Astrocyte of the hippocampus (primary cell): ENCODE results near the gene USP40.

Source experiments
- DNase-seq: peaks from one replicate; pipeline ENCODE4 v3.0.0; 2011; ENCODE audit warnings: low read depth, low spot score

The USP40 gene

DNA sequence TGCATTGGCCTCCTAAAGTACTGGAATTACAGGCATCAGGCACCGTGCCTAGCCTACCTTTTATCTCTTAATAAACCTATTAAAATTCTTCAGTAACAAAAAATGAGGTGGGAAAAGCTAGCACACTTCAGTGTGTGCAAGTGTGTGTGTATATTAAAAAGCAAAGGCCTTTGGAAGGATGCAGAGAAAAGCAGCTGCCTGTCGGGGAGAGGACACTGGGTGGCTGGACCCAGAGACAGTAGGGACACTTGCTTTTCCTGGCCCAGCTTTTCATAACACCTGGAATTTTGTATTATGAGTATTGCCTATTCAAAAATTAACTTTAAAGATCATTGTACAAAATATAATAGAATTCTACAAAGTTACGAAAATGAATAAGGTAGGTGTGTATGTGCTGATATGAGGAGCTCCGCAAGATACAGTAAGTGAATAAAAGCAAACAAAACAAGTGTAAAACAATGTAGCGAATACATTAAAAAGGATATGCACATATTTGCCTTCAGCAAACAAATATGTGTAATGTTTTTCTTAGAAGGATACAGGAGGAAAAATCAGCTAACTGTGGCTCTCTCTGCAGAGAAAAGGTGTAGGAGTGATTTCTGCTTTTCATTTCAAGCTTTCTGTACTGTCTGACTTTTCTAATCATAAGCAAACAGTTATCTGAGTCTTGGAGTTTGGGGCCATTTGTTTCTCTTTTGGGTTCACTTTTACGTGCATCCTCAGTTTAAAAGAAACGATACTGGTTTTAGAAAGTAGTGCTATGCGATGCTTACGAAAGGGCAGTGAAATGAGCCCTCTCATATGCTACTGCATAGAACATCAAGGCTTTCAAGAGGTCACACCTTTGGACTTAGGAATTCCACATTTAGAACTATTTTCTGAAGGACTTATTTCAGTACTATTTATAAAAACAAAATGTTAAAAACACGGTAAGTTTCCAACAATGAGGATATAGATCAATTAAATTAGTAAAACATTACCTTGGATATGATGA is 70.8 kb downstream of the USP40 start:
- no peak for DNase-seq

DNA sequence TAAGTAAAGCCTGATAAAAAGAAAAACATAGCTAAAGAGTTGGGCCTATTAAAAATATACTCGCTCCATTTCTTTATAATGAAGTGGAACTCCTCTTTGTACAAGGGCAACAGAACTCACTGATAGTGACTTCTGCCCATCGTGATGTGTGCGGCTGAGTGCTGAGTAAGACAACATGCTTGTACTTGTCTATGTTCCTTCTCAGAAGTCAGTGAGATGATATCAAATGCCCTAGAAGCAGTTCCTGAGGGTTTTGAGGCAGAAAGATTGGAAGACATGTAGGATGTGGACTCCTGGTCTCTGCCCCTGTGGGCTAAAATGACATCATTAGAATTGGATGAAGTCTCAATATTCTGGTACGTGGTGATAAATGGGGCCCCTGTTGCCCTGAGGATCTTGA is 73.8 kb downstream of the USP40 start:
- no peak for DNase-seq

DNA sequence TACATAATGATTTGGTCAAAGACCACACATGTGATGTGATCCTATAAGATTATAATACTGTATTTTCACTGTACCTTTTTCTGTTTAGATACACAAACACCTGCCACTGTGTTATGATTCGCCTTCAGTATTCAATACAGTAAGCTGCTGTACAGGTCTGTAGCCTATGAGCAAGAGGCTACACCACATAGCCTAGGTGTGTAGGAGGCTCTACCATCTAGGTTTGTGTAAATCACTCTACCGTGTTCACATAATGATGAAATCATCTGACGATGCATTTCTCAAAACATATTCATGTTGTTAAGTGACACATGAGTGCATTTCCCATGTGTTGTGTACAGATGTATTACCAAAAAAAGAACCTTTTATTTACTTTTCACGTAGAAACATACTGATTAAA is 74.5 kb downstream of the USP40 start:
- DNase-seq, result no peak

DNA sequence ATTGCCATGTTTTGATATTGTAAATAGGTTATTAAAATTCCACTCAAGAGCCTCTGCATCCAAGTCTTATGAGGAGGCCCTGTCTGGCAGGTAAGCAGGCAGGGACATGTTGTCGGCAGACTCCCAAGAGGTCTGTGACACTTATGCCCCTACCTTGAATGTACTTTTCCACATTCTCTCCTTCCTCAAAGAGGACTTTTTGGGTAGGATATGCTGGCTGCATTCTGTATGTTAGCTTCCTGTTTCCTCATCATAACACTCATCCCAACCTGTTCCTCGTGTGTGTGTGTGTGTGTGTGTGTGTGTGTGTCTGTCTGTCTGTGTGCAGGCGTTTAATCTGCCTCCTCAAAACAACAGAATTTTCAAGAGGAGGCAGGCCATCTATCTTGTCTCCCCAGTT is 75.3 kb downstream of the USP40 start:
- DNase-seq, result no peak

DNA sequence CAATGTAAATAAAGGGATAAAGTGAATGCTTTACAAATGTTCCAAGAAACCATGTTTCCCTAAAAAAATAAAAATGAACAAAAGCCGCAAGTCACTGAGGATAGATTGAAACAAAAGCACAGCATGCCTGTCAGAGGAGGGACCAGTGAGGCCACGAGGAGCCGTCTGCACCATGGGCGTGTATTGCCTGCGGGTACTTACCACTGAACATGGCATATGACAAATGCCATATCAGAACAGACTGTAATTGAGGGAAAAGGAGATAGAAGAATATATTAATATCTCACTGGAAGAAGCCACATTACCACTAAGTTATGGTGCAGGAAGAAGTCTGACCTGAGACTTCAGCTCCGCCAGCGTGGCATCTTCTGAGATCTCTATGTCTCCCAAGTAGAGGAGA is 75.8 kb downstream of the USP40 start:
- DNase-seq, result no peak

DNA sequence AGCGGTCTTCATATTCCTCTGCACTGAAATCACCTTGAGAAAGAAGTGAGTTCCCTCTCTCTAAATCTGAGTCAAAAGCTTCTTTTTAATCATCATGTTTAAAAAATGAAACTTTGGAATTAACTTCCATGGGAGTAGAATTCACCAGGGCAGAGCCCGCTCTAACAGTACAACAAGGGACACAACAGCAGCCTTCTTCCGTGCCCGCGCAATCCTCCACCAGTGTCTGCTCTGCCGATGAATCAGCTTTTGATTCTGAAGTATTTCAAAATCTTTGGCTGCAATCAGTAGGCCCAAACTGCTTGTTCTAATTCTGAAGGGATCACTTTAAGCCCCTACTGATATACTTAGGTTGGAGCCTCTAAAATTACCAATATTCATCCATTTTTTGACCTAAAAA is 76.9 kb downstream of the USP40 start:
- peak; percentile 41 for DNase-seq

DNA sequence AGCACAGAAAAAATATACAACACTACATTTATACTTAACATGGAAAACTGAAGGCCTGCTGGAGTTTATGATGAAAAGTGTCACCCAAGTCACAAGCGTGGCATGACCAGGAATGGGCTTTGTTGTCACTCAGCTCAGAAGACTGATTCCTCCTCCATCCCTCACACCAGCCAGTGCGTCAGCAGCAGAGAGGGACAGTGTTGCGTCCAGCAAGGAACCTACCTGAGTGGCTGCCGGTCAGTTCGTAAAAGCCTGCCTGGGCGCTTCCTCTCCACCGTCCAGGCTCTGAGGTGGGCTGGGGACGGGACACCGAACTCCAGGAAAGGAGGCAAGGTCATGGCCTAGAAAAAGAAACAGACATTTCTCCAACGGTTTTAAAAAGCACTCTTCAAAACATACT is 77.4 kb downstream of the USP40 start:
- DNase-seq, result no peak

DNA sequence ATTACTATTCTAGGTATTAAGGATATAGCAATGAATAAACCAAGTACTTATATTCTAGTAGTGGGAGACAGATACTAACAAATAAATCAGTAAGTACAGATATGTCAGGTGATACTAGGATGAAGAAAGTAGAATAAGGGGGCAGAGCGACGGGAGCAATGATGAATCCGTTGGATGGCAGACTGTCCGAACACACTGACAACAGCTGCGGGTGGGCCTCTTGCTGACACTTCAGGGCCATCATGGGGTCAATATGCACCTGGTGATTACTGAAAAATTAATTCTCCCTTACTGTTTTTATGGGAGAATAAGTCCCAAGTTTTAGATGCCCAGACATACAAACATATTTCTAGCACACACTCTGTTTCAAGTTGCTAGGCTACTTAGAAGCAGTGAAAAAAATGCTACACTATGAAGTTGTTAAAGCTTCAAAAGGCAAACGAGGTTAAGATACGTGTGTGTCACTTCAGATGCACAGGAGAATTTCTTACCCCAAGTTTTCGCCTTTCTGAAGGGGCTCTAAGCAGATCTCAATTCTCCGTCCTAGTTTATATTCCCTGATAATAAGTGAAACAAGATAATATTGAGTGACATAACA is 78.7 kb downstream of the USP40 start:
- DNase-seq, result peak; percentile 39

DNA sequence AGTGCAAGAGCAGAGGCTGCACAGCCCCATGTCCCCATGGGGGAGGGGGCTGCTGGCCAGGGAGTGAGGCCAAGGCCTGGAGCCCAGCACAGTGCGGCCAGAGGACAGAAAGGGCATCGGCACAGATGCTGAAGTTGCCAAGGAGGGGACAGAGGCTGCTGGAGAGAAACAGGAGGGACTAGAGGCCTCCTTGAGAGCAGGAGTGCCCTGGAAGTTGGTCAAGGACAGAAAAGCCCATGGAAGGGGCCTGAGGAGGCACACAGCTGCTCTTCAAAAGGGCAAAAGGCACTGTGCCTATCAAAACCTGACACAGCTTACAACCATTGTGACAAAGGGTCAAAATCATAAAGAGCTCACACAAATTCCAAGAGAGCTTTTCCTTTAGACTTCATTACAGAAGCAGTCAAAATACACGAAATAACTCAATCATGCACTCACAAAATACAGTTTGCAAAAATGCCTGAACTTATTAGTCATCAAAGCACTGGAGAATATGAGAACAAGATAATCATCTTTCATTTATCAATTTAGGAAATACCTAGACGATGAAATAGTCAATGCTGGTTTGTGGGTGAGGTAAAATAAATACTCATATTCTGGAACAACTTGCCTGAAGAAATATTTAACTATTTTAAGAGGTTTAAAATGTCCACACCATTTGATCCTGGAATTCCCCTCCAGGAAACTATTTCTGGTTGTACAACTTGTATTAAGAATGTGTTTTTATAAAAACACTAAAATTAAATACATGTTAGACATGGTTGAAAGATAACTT is 79.6 kb downstream of the USP40 start:
- peak; percentile 81 for DNase-seq

DNA sequence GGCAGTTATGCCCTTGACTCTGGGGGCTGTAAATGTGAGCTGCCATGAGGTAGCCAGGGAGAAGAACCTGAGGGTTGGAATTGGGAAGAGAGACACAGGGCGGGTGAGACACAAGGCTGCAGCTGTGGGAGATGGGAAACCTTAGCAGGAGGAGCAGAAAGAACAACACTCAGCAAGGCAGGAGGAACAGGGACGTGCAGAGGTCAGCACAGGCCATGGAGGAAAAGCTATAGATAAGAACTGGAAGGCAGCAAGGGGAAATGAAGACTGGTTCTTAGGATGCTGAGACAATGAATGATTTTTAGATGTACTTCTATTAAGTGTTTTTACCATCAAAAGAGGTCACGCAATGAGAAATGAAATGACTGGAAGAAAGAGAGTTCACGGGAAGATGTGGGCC is 80.2 kb downstream of the USP40 start:
- DNase-seq, result no peak

DNA sequence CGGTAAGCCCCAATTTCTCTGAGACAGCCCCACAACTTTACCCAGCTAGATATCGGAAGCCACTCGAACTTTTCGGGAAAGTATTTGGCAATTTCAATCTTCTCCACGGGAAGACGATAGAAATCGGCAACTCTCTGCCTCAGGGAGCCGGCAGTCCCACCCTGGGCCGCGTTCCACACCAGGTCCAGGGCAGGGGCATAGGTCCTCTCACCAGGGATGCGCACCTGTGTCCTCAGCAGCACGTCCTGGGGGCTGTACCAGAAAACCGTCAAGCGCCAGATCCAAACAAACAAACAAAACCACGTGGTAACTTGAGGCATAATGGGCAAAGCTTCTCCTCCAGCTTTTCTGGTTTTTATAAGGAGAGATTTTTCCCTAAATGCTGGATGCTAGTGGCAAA is 80.9 kb downstream of the USP40 start:
- DNase-seq, result no peak

DNA sequence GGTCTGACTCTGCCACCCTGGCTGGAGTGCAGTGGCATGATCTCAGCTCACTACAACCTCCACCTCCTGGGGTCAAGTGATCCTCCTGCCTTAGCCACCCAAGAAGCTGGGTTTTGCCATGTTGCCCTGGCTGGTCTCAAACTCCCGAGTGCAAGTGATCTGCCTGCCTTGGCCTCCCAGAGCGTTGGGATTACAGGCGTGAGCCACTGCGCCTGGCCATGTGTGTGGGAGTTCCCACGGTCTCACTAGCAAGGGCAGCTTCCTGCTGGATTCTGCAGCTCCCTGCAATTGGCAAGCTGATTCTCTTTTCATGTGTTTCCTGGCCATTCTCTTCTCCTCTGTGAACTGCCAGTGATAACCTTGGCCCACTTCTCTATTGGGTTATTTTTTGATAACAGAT is 84.0 kb downstream of the USP40 start:
- DNase-seq, result no peak

DNA sequence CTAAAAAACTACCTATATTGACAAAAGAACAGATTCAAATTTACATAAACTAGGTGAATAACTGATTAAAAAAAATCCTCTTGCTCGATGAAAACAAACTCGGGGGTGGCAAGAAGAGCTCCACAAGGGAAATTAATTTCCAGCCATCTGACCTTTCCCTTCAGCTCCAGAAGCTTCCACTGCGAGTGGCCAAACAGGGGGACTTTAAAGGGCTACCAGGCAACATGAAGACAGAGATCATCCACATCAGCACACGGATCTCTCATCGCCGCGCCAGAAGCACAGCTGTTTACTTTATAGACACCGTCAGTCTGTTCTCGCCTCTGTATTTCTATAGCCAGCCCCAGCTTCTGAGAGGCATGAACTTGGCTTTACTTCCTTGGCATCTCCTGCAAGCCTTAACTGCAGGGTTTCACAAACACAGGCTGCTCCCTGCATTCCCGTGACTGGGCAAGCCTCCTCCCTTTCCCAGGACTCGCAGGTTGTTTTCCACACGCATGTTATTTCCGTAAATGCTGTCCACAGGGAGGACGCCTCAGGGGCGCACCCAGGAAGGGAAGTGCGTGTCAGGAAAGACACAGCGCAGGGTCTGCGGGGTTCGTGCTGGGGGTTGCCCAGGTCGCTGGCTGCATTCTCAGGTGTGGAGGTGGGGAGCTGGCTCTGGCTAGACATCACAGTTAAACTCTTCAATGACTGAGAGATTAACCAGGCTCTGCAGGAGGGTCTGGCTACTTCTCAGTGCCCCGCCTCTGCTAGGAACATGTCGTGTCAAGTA is 85.0 kb downstream of the USP40 start:
- DNase-seq, result no peak

DNA sequence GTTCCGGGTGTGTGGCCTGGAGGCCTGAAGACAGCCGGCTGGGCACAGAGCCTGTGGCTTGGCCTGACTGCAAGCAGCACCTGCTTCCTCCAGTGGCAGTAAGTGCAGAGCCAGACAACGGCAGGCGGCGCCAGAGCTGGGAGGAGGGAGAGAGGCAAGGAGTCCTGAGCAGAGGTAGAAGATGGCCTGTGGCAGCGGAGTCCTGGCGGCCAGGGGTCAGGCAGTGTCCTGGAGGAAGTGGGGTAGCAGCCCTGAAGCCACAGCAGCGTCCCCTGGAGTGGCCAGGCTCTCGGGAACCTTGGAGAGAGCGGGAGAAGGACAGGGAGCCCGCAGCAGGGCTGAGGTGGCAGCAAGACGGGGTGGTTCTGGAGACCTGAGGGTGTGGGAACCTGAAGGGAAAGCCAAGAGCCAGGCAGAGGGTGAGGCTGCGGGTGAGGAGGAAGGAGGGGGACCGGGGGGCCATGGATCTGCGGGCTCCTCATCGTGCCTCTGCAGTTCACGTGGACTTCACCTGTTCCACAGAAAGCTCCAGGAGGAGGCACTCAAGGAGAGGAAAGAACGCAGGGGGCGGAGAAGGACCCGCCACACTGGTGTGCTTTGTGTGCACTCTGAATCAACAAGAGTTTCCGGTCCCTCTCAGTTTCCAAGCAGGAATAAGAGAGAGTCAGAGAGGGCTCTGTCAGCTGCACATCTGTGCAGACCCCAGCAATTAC is 85.9 kb downstream of the USP40 start:
- peak; percentile 68 for DNase-seq

DNA sequence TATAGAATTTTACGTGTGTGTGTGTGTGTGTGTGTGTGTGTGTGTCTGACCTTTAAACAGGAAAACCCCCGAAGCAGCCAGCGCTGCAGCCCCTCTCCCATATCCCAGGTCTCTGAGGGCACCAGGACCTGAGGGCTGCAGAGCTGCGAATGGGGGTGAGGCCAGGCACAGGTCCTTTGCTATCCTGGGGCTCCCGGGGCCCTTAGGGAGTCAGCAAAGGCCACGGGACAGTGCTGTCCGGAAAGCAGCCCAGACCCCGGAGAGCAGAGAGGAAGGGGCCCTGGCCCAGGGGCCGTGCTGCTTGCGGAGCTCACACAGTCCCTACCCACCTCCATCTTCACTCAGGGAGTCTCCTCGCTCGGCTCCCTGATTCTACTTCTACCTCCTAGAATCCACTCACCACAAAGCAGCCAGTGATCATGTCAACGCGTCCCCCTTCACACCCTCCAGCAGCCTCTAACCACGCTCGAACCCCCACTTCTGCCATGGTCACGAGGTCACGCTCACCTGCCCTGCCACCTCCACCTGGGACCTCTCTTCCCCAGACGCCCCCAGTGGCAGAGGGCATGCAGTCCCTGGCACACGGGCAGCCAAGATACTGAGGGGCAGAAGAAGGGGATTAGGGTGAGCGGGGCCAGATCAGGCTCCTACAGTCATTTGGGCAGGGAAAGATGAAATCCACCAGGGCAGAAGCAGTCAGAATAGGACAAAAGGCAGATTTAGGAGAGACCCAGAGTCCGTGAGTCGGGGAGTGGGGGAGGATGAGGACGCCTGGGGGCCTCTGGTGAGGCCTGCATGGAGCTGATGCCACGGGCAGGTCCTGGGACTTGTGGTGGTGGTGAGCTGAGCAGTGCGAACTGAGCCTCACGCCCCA is 86.7 kb downstream of the USP40 start:
- DNase-seq, result no peak

DNA sequence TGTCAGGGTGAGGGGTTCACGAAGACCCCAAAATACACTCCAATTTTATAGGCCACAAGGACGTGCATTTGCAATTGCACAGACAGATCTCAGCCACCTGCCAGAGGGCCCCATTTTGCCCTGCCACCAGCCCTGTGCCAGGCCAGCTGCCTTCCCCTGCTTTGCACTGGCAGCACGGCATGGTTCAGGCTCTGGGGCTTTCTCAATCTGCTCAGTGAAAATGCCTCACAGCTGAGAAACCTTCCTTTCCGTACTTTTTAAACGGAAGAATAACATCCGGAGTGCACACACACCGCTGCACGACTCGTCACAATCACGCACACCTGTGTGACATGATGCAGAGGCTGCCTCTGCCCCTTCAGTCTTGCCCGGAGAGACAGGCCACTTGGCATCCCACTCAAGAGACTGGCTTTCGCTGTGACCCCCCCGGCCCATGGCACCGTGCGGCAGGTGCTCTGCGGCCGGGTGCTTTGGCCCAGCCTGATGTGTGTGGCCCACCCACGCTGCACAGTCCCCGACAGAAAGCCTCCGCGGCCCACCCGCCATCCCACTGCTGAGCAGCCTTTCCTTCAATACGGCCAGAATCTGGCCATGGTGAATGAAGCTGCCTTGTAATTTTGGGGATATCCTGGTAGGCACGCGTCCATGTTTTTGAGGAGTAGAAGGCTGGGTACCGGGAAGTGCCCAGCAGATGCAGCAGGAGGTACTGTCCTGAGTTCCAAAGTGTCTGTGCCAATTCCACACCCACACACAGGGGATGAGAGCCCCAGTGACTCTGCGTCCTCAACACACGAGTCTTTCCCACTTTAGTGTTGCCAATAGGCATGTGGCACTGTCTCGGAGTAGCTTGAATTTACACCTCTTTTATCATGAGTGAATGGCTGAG is 88.8 kb downstream of the USP40 start:
- DNase-seq, result no peak

DNA sequence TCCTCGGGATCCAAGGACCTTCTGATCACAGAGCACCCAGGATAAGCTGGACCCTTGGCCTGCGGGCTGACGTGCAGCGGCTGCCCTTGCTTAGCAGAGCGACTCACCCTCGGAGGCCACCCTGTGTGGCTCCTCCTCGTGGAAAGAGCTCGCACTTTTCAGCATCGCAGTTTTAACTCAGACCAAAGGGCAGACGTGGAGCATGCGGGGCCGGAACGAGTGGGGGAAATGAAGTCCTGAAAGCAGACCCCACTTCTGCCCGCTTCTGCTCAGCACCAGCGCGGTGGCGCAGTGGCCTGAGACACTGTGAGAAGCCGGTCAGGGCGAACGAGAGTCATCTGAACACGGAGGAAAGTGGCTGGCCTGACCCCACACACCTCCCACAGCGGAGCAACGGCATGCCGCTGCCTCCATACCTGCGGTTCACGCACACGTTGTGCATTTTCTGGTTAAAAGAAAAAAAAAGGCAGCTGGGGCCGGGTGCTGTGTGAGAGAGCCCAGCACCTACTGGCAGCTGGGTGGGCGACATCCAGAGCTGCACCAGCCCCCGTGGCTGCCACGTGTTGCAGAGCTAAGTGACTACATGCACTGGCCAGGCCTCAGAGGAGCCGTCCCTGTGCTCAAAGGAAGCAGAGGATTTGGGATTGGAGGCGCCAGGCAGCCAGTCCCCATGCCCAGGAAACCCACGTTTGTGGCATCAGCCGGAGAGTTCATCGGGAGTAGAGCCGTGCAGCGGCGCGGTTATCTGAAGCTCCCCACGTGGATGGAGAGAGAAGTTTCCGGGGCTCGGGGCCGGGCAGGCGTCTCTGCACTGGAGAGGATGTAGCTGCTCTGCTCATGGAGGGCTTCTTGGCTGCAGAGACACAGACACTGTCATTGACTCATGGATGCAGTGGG is 89.7 kb downstream of the USP40 start:
- DNase-seq, result no peak

DNA sequence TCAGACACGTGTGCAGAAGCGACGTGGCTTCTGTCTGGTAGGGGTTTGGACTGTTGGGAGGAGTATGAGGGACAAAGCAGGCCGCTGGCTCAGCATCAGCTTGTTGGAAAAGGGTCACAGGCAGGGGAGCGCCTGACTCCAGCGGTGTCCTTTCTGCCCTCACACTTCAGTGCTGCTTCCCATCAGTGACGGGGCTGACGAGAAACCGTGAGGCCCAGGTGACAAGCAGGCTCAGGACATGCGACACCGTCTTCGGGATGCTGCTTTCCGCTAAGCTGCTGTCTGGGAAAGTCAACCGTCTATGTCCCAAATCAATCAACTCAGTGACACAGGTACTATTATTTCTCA is 90.5 kb downstream of the USP40 start:
- no peak for DNase-seq
